Mesenchymal stem cell (in vitro differentiated cells and primary cell): ENCODE data around the gene EHD4.

ENCODE experiments used
- DNase-seq: peaks from one replicate; pipeline ENCODE4 v3.0.0-alpha.2; 2013
- H2AFZ ChIP-seq: one replicate; pipeline ENCODE4 v1.6.1; 2013; ENCODE audit warnings: low read depth, mild to moderate bottlenecking, control low read depth, inconsistent platforms, low read length, moderate library complexity
- H2AK5ac ChIP-seq: 2 replicates; pipeline ENCODE4 v1.6.1; 2013; ENCODE audit warnings: low read length, moderate library complexity, mild to moderate bottlenecking, inconsistent platforms; ENCODE audit not compliant: severe bottlenecking
- H2BK120ac ChIP-seq: one replicate; pipeline ENCODE4 v1.6.1; 2013; ENCODE audit warnings: low read depth, mild to moderate bottlenecking, inconsistent platforms, low read length, moderate library complexity
- H2BK12ac ChIP-seq, 2 experiments: one replicate each; pipeline ENCODE4 v1.6.1; 2013; ENCODE audit warnings: inconsistent platforms in 2 of 2, low read length in 2 of 2, mild to moderate bottlenecking in 2 of 2, moderate library complexity in 2 of 2, control low read depth in 1 of 2
- H2BK15ac ChIP-seq: one replicate; pipeline ENCODE4 v1.6.1; 2013; ENCODE audit warnings: mild to moderate bottlenecking, low read depth, inconsistent platforms; ENCODE audit not compliant: poor library complexity, severe bottlenecking
- H2BK5ac ChIP-seq: 2 replicates; pipeline ENCODE4 v1.6.1; 2013; ENCODE audit warnings: low read depth, mild to moderate bottlenecking, low read length, control low read depth, inconsistent platforms; ENCODE audit not compliant: poor library complexity, severe bottlenecking
- H3K14ac ChIP-seq, 2 experiments: one replicate each; pipeline ENCODE4 v1.6.1; 2013; ENCODE audit warnings: inconsistent platforms in 2 of 2, low read length in 2 of 2, control low read depth in 1 of 2, mild to moderate bottlenecking in 1 of 2, moderate library complexity in 1 of 2
- H3K18ac ChIP-seq, 2 experiments: one replicate each; pipeline ENCODE4 v1.6.1; 2013; ENCODE audit warnings: inconsistent platforms in 2 of 2, low read length in 2 of 2, control low read depth in 1 of 2, low read depth in 1 of 2, mild to moderate bottlenecking in 1 of 2
- H3K23ac ChIP-seq, 2 experiments: one replicate each; pipeline ENCODE4 v1.6.1; 2013; ENCODE audit warnings: inconsistent platforms in 2 of 2, low read length in 2 of 2, mild to moderate bottlenecking in 2 of 2, moderate library complexity in 2 of 2, control low read depth in 1 of 2
- H3K27ac ChIP-seq: 2 replicates; pipeline ENCODE4 v1.5.1; 2013; ENCODE audit warnings: mild to moderate bottlenecking, moderate library complexity, low read length, control low read depth, inconsistent platforms; ENCODE audit not compliant: poor library complexity, severe bottlenecking
- H3K27me3 ChIP-seq, 2 experiments: 2 replicates each; pipeline versions ENCODE4 v1.6.1 to v1.7.0; 2013; ENCODE audit warnings: low read length in 2 of 2, mild to moderate bottlenecking in 2 of 2, moderate library complexity in 2 of 2, control low read depth in 1 of 2, inconsistent platforms in 1 of 2; ENCODE audit not compliant: control insufficient read depth in 1 of 2, insufficient read depth in 1 of 2
- H3K36me3 ChIP-seq, 2 experiments: 2 replicates each; pipeline versions ENCODE4 v1.6.1 to v1.7.0; 2013; ENCODE audit warnings: low read length in 2 of 2, control low read depth in 1 of 2, inconsistent platforms in 1 of 2, low read depth in 1 of 2, mild to moderate bottlenecking in 1 of 2; ENCODE audit not compliant: insufficient read depth in 2 of 2, control insufficient read depth in 1 of 2
- H3K4ac ChIP-seq, 2 experiments: one replicate each; pipeline ENCODE4 v1.6.1; 2013; ENCODE audit warnings: inconsistent platforms in 2 of 2, low read length in 2 of 2, mild to moderate bottlenecking in 2 of 2, moderate library complexity in 2 of 2, control low read depth in 1 of 2, low read depth in 1 of 2
- H3K4me1 ChIP-seq: 2 replicates; pipeline ENCODE4 v1.6.1; 2013; ENCODE audit warnings: low read depth, low read length, control low read depth; ENCODE audit not compliant: control insufficient read depth, insufficient read depth
- H3K4me2 ChIP-seq: 2 replicates; pipeline ENCODE4 v1.6.1; 2013; ENCODE audit warnings: low read length, mild to moderate bottlenecking, inconsistent platforms; ENCODE audit not compliant: poor library complexity, severe bottlenecking
- H3K4me3 ChIP-seq, 2 experiments: 2 replicates each; pipeline versions ENCODE4 v1.5.1 to v1.7.0; 2013; ENCODE audit warnings: low read length in 2 of 2, mild to moderate bottlenecking in 2 of 2, control low read depth in 1 of 2, low read depth in 1 of 2; ENCODE audit not compliant: insufficient read depth in 1 of 2
- H3K79me1 ChIP-seq: replicated peaks from 2 replicates; pipeline ENCODE4 v1.6.1; 2013; ENCODE audit warnings: mild to moderate bottlenecking, control low read depth, low read length, inconsistent platforms; ENCODE audit not compliant: poor library complexity, severe bottlenecking
- H3K9ac ChIP-seq: 2 replicates; pipeline ENCODE4 v1.7.0; 2013; ENCODE audit warnings: mild to moderate bottlenecking, low read length, moderate library complexity
- H3K9me3 ChIP-seq: 2 replicates; pipeline ENCODE4 v1.7.0; 2013; ENCODE audit warnings: mild to moderate bottlenecking, low read length; ENCODE audit not compliant: control insufficient read depth
- H4K8ac ChIP-seq: one replicate; pipeline ENCODE4 v1.6.1; 2013; ENCODE audit warnings: inconsistent platforms, mild to moderate bottlenecking, low read length, moderate library complexity
- H4K91ac ChIP-seq: one replicate; pipeline ENCODE4 v1.6.1; 2013; ENCODE audit warnings: mild to moderate bottlenecking, low read length, inconsistent platforms
- WGBS: methylation state at CpG from one replicate; pipeline ENCODE4 v1.1.7; 2013; ENCODE audit warnings: mixed read lengths; 5-methylcytosine and 5-hydroxymethylcytosine counted together

Gene EHD4

DNA sequence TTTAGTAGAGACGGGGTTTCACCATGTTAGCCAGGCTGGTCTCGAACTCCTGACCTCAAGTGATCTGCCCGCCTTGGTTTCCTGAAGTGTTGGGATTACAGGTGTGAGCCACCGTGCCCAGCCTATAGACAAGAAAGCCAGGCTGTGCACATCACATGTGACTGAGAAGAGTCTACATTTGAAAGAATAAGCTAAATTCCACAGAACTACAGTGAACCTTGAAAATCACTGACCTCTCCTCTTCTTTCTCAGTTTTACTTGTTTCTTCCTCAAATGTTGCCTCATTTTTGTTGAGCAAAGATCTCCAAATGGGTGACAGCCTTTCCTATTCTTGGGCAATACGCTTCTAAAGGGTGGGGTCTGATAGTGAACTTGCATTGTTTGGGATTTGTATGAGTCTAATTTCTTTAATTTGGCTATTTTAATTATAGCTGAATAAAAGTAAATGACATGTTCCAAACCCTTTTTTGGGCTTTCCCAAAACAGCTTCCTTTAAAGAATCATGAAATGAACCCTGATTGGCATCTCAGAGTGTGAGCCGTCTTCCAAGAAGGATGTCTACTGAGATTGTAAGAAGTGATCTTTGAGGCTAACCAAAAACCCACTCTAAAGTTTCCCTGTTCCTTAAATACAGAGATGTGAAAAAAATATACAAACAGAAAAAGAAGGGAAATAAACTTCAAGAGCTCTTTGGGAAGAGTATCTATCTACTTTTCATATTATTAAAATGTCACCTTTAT is 56.9 kb downstream of the EHD4 start:
- H4K8ac ChIP-seq = no peak overlapping the region
- no peak overlapping the region for H2BK12ac ChIP-seq
- H3K9me3 ChIP-seq = no peaks in the 10 kb centered on the region
- H3K27me3 ChIP-seq = no peaks in the 10 kb centered on the region
- WGBS = 83% methylated on average over 4 of the region's 6 CpGs
- no peak overlapping the region for H2AFZ ChIP-seq
- no peak overlapping the region for H3K4me2 ChIP-seq
- peaks cover 23 to 51% of the 10 kb centered on the region in 2 experiments for H3K36me3 ChIP-seq
- H3K4me1 ChIP-seq = peaks cover 32% of the 10 kb centered on the region
- no peak overlapping the region for H3K14ac ChIP-seq
- H3K9ac ChIP-seq = no peak overlapping the region
- no peak overlapping the region for H3K23ac ChIP-seq
- no peak overlapping the region for H4K91ac ChIP-seq
- H3K27ac ChIP-seq = no peak overlapping the region
- no peak overlapping the region for H2BK5ac ChIP-seq
- H2AK5ac ChIP-seq = no peak overlapping the region
- no peak overlapping the region for H2BK120ac ChIP-seq
- H3K18ac ChIP-seq = no peak overlapping the region
- no peak overlapping the region for H3K4me3 ChIP-seq
- DNase-seq = no peak
- H2BK15ac ChIP-seq = no peak overlapping the region
- H3K4ac ChIP-seq = no peak overlapping the region
- H3K79me1 ChIP-seq = peaks cover 17% of the 10 kb centered on the region

DNA sequence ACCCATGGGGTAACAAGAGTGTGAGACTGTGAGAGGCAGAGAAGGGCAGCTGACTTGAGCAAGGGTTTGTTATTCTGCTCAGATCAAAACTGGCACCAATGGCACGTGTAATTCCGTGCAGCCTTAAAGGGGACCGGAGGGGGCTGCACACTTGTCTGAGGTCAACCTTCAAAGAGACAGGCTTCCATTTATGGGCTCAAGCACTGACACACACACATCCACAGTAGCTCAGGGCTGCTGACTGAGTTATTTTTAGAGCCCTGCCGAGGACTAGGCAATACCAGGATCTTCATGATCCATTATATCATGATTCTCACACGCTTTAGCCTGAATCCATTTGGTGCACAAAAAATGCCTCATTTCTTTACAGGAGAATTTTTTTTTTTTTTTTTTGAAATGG is 57.9 kb downstream of the EHD4 start:
- Histone ChIP-seq H3K14ac (no peak overlapping the region), H4K8ac (no peak overlapping the region), H3K4me2 (no peak overlapping the region), H3K36me3 (peaks cover 31 to 58% of the 10 kb centered on the region in 2 experiments), H3K4me1 (peaks cover 29% of the 10 kb centered on the region), H3K27me3 (no peaks in the 10 kb centered on the region), H2AFZ (no peak overlapping the region), H2BK15ac (no peak overlapping the region), H3K9me3 (no peaks in the 10 kb centered on the region), H2BK120ac (no peak overlapping the region), H3K79me1 (peaks cover 26% of the 10 kb centered on the region), H3K23ac (no peak overlapping the region), H3K27ac (no peak overlapping the region), H2BK5ac (no peak overlapping the region), H4K91ac (no peak overlapping the region), H3K4me3 (no peak overlapping the region), H3K18ac (no peak overlapping the region), H3K4ac (no peak overlapping the region), H2BK12ac (no peak overlapping the region), H2AK5ac (no peak overlapping the region), H3K9ac (no peak overlapping the region)
- DNase-seq = no peak
- 69% methylated on average over 4 of the region's 5 CpGs for WGBS

DNA sequence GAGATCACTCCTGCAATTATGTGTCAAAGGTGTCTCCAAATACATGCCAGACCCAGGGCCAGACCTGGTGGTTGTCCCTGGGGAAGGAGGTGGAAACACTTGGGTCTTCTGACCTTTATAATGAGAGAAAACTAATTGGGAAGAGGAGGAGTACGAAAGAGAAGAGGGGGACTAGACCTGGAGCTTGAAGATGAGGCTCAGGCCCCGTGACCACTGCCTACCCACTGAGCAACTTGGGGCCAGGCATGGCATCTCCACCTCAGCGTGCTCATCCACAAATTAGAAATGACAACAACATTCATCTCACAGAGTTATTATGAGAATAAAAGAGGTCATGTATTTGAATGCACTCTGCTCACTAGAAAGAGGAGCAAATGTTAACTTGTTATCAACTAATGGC is 59.1 kb downstream of the EHD4 start:
- Histone ChIP-seq H3K27me3 (no peaks in the 10 kb centered on the region), H2BK12ac (no peak overlapping the region), H2BK5ac (no peak overlapping the region), H3K4me2 (no peak overlapping the region), H3K23ac (no peak overlapping the region), H2AFZ (no peak overlapping the region), H2BK15ac (no peak overlapping the region), H3K9me3 (no peaks in the 10 kb centered on the region), H4K91ac (no peak overlapping the region), H3K4me1 (peaks cover 18% of the 10 kb centered on the region), H3K4me3 (no peak overlapping the region), H3K27ac (no peak overlapping the region), H3K79me1 (peaks cover 33% of the 10 kb centered on the region), H3K18ac (no peak overlapping the region), H2BK120ac (no peak overlapping the region), H3K9ac (no peak overlapping the region), H3K14ac (no peak overlapping the region), H3K4ac (no peak overlapping the region), H2AK5ac (no peak overlapping the region), H4K8ac (no peak overlapping the region), H3K36me3 (peaks cover 33 to 58% of the 10 kb centered on the region in 2 experiments)
- DNase-seq = no peak
- no CpG with 5 or more reads among the region's 3 CpGs for WGBS

DNA sequence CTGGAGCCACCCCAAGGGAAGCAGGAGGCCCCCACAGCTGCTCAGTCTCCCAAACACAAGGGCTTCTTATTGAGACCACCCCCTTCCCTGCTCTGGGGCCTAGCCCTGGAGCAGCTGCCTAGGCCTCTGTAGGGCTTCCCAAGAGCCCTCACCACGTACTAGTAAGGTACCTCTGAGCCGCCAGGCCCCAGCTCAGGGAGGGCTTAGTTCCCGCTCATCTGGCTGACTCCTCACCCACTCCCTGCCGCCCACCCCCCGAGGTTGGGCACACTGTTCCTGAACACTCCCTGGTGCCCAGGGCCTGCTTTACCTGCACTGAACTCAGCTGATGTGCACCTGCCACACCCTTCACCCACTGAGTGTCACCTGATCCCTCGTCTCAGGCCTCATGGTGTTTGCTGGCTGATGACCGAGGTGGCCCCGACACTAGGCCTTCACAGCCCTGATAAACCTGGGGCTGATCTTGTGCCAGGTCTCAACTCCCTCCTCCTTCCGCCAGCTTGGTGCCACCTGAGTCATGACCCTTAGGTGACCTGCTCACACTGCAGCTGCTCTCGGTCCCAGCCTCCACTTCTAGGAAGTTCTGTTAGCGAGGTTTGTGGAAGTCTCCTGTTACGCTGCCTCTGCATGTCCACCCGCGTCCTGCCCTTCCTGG is 60.5 kb downstream of the EHD4 start:
- H2BK15ac ChIP-seq = no peak overlapping the region
- H2BK5ac ChIP-seq = no peak overlapping the region
- H3K18ac ChIP-seq = no peak overlapping the region
- H3K4me2 ChIP-seq = no peak overlapping the region
- no peak for DNase-seq
- H4K8ac ChIP-seq = no peak overlapping the region
- H3K4me1 ChIP-seq = peaks cover 9% of the 10 kb centered on the region
- H3K4ac ChIP-seq = no peak overlapping the region
- H2AK5ac ChIP-seq = no peak overlapping the region
- 97% methylated on average over 14 of the region's 14 CpGs for WGBS
- no peaks in the 10 kb centered on the region for H3K9me3 ChIP-seq
- H3K23ac ChIP-seq = no peak overlapping the region
- H3K79me1 ChIP-seq = peaks cover 40% of the 10 kb centered on the region
- no peaks in the 10 kb centered on the region for H3K27me3 ChIP-seq
- H3K9ac ChIP-seq = no peak overlapping the region
- H3K27ac ChIP-seq = no peak overlapping the region
- H2BK12ac ChIP-seq = no peak overlapping the region
- H3K36me3 ChIP-seq = peaks cover 40 to 62% of the 10 kb centered on the region in 2 experiments
- no peak overlapping the region for H3K14ac ChIP-seq
- H4K91ac ChIP-seq = peak overlapping the region; percentile 15
- H3K4me3 ChIP-seq = no peak overlapping the region
- H2BK120ac ChIP-seq = no peak overlapping the region
- no peak overlapping the region for H2AFZ ChIP-seq
